WTC11 (cell line): Measurements from ENCODE around the gene RERG.

ENCODE experiments used
- ATF3 ChIP-seq: sonication (generic); formaldehyde crosslinking; conservative IDR thresholded peaks from 2 replicates; pipeline ENCODE4 v1.8.1; 2022; ENCODE audit warnings: mild to moderate bottlenecking, missing genetic modification reagents
- ELF4 ChIP-seq: sonication (generic); formaldehyde crosslinking; IDR thresholded peaks from 2 replicates; pipeline ENCODE4 v1.8.1; 2022; ENCODE audit warnings: low read depth, mild to moderate bottlenecking, moderate library complexity, missing genetic modification reagents
- TF ChIP-seq, protein P1 (sequence below): fragments of 200-600 bp; IDR thresholded peaks from 2 replicates; pipeline ENCODE4 v1.8.0; 2022; ENCODE audit warnings: antibody characterized with exemption

DNA sequence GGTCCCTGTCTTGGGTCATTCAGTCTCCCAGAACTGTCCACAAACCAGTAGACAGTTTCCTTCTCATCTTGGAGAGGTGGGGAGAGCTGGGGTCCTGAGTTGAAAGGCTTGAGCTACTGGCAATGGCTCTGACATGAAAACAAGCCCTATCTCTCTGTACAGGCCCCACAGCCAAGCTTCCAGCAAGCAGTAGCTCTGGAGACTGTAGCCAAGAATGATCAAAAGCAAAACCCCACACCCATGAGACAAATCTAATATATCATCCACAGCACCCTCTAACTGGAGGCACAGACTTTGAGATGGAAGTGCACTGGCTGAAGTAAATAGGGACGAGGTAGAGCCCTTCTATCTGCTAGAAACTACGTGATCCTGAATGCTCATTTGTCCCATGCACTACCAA, 40.9 kb downstream of the RERG start:
- TF ChIP-seq, protein P1, sequence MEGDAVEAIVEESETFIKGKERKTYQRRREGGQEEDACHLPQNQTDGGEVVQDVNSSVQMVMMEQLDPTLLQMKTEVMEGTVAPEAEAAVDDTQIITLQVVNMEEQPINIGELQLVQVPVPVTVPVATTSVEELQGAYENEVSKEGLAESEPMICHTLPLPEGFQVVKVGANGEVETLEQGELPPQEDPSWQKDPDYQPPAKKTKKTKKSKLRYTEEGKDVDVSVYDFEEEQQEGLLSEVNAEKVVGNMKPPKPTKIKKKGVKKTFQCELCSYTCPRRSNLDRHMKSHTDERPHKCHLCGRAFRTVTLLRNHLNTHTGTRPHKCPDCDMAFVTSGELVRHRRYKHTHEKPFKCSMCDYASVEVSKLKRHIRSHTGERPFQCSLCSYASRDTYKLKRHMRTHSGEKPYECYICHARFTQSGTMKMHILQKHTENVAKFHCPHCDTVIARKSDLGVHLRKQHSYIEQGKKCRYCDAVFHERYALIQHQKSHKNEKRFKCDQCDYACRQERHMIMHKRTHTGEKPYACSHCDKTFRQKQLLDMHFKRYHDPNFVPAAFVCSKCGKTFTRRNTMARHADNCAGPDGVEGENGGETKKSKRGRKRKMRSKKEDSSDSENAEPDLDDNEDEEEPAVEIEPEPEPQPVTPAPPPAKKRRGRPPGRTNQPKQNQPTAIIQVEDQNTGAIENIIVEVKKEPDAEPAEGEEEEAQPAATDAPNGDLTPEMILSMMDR: no peak
- TF ChIP-seq ELF4 (CRISPR knock-in tag) (no peak), ATF3 (CRISPR knock-in tag) (no peak)
